Duodenal mucosa (tissue), 2 donors: ENCODE results near the gene SMYD3.

Experiments used
- H3K27ac ChIP-seq: one replicate; pipeline ENCODE4 v1.7.0; 2013; ENCODE audit warnings: low read depth, low read length
- H3K27me3 ChIP-seq, 2 donors: one replicate each; pipeline ENCODE4 v1.7.0; 2013; ENCODE audit warnings: low read length in 2 of 2, control low read depth in 1 of 2; ENCODE audit not compliant: insufficient read depth in 2 of 2, control insufficient read depth in 1 of 2
- H3K36me3 ChIP-seq, 2 donors: one replicate each; pipeline ENCODE4 v1.7.0; 2013; ENCODE audit warnings: low read length in 2 of 2, control low read depth in 1 of 2; ENCODE audit not compliant: insufficient read depth in 2 of 2, control insufficient read depth in 1 of 2
- H3K4me1 ChIP-seq, 2 donors: one replicate each; pipeline ENCODE4 v1.7.0; 2013; ENCODE audit warnings: low read length in 2 of 2, control low read depth in 1 of 2; ENCODE audit not compliant: insufficient read depth in 2 of 2, control insufficient read depth in 1 of 2
- H3K4me3 ChIP-seq, 2 donors: one replicate each; pipeline ENCODE4 v1.7.0; 2013; ENCODE audit warnings: low read length in 2 of 2, low read depth in 1 of 2
- H3K9ac ChIP-seq, 2 donors: one replicate each; pipeline ENCODE4 v1.7.0; 2013; ENCODE audit warnings: low read length in 2 of 2, low read depth in 1 of 2
- H3K9me3 ChIP-seq, 2 donors: one replicate each; pipeline ENCODE4 v1.7.0; 2013; ENCODE audit warnings: low read length in 2 of 2, control low read depth in 1 of 2; ENCODE audit not compliant: control insufficient read depth in 1 of 2

SMYD3 gene

GRCh38 chr1:246506367-246506673, 759 bp downstream of the SMYD3 start:
- Histone ChIP-seq H3K4me3 (peak overlapping the region; percentile 88 to 95), H3K9ac (peak overlapping the region; percentile 66 to 82), H3K4me1 (peaks cover 7% of the 10 kb centered on the region in 2 donors), H3K27ac (no peak overlapping the region), H3K27me3 (no peaks in the 10 kb centered on the region), H3K36me3 (no peaks in the 10 kb centered on the region), H3K9me3 (no peaks in the 10 kb centered on the region)

- no peaks in the 10 kb centered on the region for H3K36me3 ChIP-seq
Measured at GRCh38 chr1:246503341-246503740, 3.7 kb downstream of the SMYD3 start.

GRCh38 chr1:246497331-246497915, 9.7 kb downstream of the SMYD3 start:
- H3K27me3 ChIP-seq: no peaks in the 10 kb centered on the region

More at GRCh38 chr1:246503341-246503740, 3.7 kb downstream of the SMYD3 start:
- no peaks in the 10 kb centered on the region for H3K9me3 ChIP-seq
- no peaks in the 10 kb centered on the region for H3K27me3 ChIP-seq
- peaks cover 7% of the 10 kb centered on the region in 2 donors for H3K4me1 ChIP-seq
- H3K4me3 ChIP-seq: no peak overlapping the region
- H3K27ac ChIP-seq: no peak overlapping the region
- H3K9ac ChIP-seq: no peak overlapping the region

GRCh38 chr1:246492611-246493245, 14.4 kb downstream of the SMYD3 start:
- no peak overlapping the region for H3K4me3 ChIP-seq
- H3K4me1 ChIP-seq: peaks cover 0 to 3% of the 10 kb centered on the region in 2 donors
- H3K9ac ChIP-seq: no peak overlapping the region
- H3K9me3 ChIP-seq: no peaks in the 10 kb centered on the region
- no peak overlapping the region for H3K27ac ChIP-seq
- H3K27me3 ChIP-seq: no peaks in the 10 kb centered on the region
- H3K36me3 ChIP-seq: no peaks in the 10 kb centered on the region

More at GRCh38 chr1:246497331-246497915, 9.7 kb downstream of the SMYD3 start:
- H3K9me3 ChIP-seq: no peaks in the 10 kb centered on the region
- H3K36me3 ChIP-seq: no peaks in the 10 kb centered on the region
- H3K4me3 ChIP-seq: no peak overlapping the region
- no peak overlapping the region for H3K27ac ChIP-seq
- no peak overlapping the region for H3K9ac ChIP-seq
- no peaks in the 10 kb centered on the region for H3K4me1 ChIP-seq

- Histone ChIP-seq H3K36me3 (no peaks in the 10 kb centered on the region), H3K27me3 (no peaks in the 10 kb centered on the region), H3K9ac (no peak overlapping the region), H3K27ac (no peak overlapping the region), H3K4me1 (peaks cover 0 to 3% of the 10 kb centered on the region in 2 donors), H3K4me3 (no peak overlapping the region), H3K9me3 (no peaks in the 10 kb centered on the region)
Measured at GRCh38 chr1:246491551-246492053, 15.5 kb downstream of the SMYD3 start.

- Histone ChIP-seq H3K27ac (no peak overlapping the region), H3K9ac (no peak overlapping the region), H3K36me3 (no peaks in the 10 kb centered on the region)
Measured at GRCh38 chr1:246488674-246489073, 18.4 kb downstream of the SMYD3 start.

GRCh38 chr1:246483569-246483933, 23.5 kb downstream of the SMYD3 start:
- no peaks in the 10 kb centered on the region for H3K27me3 ChIP-seq
- no peaks in the 10 kb centered on the region for H3K9me3 ChIP-seq
- H3K4me1 ChIP-seq: peaks cover 5% of the 10 kb centered on the region in 2 donors
- no peaks in the 10 kb centered on the region for H3K36me3 ChIP-seq
- H3K4me3 ChIP-seq: no peak overlapping the region
- no peak overlapping the region for H3K27ac ChIP-seq
- peak overlapping the region in 1 of 2 donors; percentile 27 for H3K9ac ChIP-seq

More at GRCh38 chr1:246488674-246489073, 18.4 kb downstream of the SMYD3 start:
- no peaks in the 10 kb centered on the region for H3K27me3 ChIP-seq
- peaks cover 0 to 3% of the 10 kb centered on the region in 2 donors for H3K4me1 ChIP-seq
- no peaks in the 10 kb centered on the region for H3K9me3 ChIP-seq
- H3K4me3 ChIP-seq: no peak overlapping the region

- Histone ChIP-seq H3K9me3 (no peaks in the 10 kb centered on the region), H3K9ac (peak overlapping the region; percentile 25 to 27), H3K4me1 (peaks cover 5% of the 10 kb centered on the region in 2 donors), H3K36me3 (no peaks in the 10 kb centered on the region), H3K27me3 (no peaks in the 10 kb centered on the region), H3K4me3 (peak overlapping the region in 1 of 2 donors; percentile 40), H3K27ac (no peak overlapping the region)
Measured at GRCh38 chr1:246482805-246483568, 24.1 kb downstream of the SMYD3 start.

GRCh38 chr1:246479061-246479460, 28.0 kb downstream of the SMYD3 start:
- no peaks in the 10 kb centered on the region for H3K36me3 ChIP-seq
- no peak overlapping the region for H3K4me3 ChIP-seq
- no peak overlapping the region for H3K27ac ChIP-seq
- peaks cover 5% of the 10 kb centered on the region in 2 donors for H3K4me1 ChIP-seq
- no peak overlapping the region for H3K9ac ChIP-seq
- no peaks in the 10 kb centered on the region for H3K27me3 ChIP-seq
- no peaks in the 10 kb centered on the region for H3K9me3 ChIP-seq

GRCh38 chr1:246477634-246478033, 29.4 kb downstream of the SMYD3 start:
- no peak overlapping the region for H3K27ac ChIP-seq
- no peak overlapping the region for H3K4me3 ChIP-seq
- H3K4me1 ChIP-seq: peaks cover under 1 to 1% of the 10 kb centered on the region in 2 donors
- H3K9ac ChIP-seq: no peak overlapping the region
- no peaks in the 10 kb centered on the region for H3K27me3 ChIP-seq
- no peaks in the 10 kb centered on the region for H3K36me3 ChIP-seq
- no peaks in the 10 kb centered on the region for H3K9me3 ChIP-seq
